ENCODE measurements around the gene B3GNT7. TPM values are rescaled to one million over a fixed set of nuclear protein-coding genes. Genes with fewer than 3 reads are reported as not detected.

B3GNT7 gene
- total RNA-seq, 1 experiment from 2014 or later: 6.1 TPM

DNA sequence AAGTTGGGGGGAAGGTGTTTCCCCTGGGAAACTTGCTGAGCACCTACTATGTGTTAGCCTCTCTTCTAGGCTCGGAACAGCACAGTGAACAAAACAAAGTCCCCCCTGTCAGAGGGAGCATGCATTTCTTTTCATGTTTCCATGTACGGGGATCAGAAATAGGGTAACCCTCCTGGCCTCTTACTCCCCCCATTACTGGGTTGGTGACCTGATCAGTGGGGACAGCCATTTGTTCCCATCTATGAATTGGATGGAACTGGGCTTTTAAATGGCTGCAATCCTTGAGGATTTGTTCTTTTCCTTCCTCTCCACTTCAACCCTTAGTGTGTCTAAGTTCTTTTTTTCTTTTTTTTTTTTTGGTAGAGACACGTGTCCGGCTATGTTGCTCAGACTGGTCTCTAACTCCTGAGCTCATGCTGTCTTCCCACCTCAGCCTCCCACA lies 55.1 kb downstream of the B3GNT7 start:
- Histone ChIP-seq H3K4me1 (ENCODE audit: control insufficient read depth in 1 of 2, insufficient read depth in 2 of 2, low read length in 2 of 2) (no peaks in the 10 kb centered on the region), H2AFZ (ENCODE audit: low read depth, low read length, poor library complexity, severe bottlenecking) (no peak overlapping the region), H3K9me3 (ENCODE audit: control insufficient read depth in 1 of 2, insufficient read depth in 1 of 2, low read depth in 1 of 2, low read length in 2 of 2) (no peaks in the 10 kb centered on the region), H3K27ac (ENCODE audit: low read depth, low read length) (no peak overlapping the region), H4K20me1 (ENCODE audit: insufficient read depth) (peaks cover 12% of the 10 kb centered on the region; the same call in 1 of the 2 replicates), H3K36me3 (ENCODE audit: control insufficient read depth in 1 of 2, insufficient read depth in 2 of 2, low read length in 2 of 2) (peaks cover 18 to 26% of the 10 kb centered on the region in 2 experiments; a peak in 3 of 4 replicates), H3K4me3 (replicated peaks in 1 of 2; ENCODE audit: low read depth in 1 of 2, low read length in 2 of 2) (no peak overlapping the region), H3K9me2 (ENCODE audit: insufficient read depth) (no peaks in the 10 kb centered on the region), H3K79me2 (ENCODE audit: insufficient read depth, low read length) (peaks cover 5% of the 10 kb centered on the region; the same call in 1 of the 2 replicates), H3K9ac (ENCODE audit: low read length) (no peak overlapping the region), H3K4me2 (ENCODE audit: low read length) (no peak overlapping the region), H3K27me3 (ENCODE audit: insufficient read depth, low read length) (no peaks in the 10 kb centered on the region)
- ChIA-PET RAD21 (ENCODE audit: low non-redundant PET in 1 of 2, low total read pairs in 2 of 2, uncharacterized antibody in 2 of 2, unreplicated experiment in 2 of 2) (interaction anchor here (0.7 kb wide), 2 partner anchors 30 to 33 kb away, joined by 3 read pairs; no protein-coding TSS in a partner anchor), POLR2A (no interaction called here), CTCF (interaction anchor here (1.0 kb wide), 1 partner anchor 32 kb away, joined by 3 read pairs; no protein-coding TSS in a partner anchor)
- intact Hi-C loops (cut with micrococcal nuclease): no loop called here
- no peak for DNase-seq (ENCODE audit: low read depth, low spot score)
- TF ChIP-seq CTCF (IDR thresholded peaks at IDR 0.05 in 2 of 3, conservative IDR thresholded peaks at IDR 0.05 in 1 of 3; ENCODE audit: borderline replicate concordance in 1 of 3, insufficient read depth in 1 of 3, low read depth in 2 of 3, low read length in 2 of 3) (no peak), POLR2AphosphoS5 (IDR thresholded peaks at IDR 0.05; ENCODE audit: low read depth, low read length) (no peak)
- no TSS peak for BruUV-seq (replicated peaks)
- ATAC-seq: no peak

Small RNA genes within 50 kb of the gene (microRNA-seq; reads per million reads assigned to microRNA genes)
- not detected for gene MIR4777 (ENCODE audit: borderline number of aligned reads)

Other genes with a start within 250 kb of the B3GNT7 start
- 16.4 TPM for gene ARMC9, start 197.1 kb upstream of the B3GNT7 start, total RNA-seq (2021; ENCODE audit: unreplicated experiment)
- gene NCL, start 68.8 kb downstream of the B3GNT7 start, total RNA-seq (2021; ENCODE audit: unreplicated experiment): 1,077 TPM
- not detected for gene NMUR1, start 134.7 kb downstream of the B3GNT7 start, total RNA-seq (2021; ENCODE audit: unreplicated experiment)
- not detected for gene TEX44, start 197.2 kb downstream of the B3GNT7 start, total RNA-seq (2021; ENCODE audit: unreplicated experiment)